Suppressor macrophage treated with lipopolysaccharide for 4 hours (primary cell): Measurements from ENCODE around the gene ZNF219.

Source experiments
- DNase-seq: peaks from one replicate; pipeline ENCODE4 v3.0.0-alpha.2; 2020

ZNF219 gene

DNA sequence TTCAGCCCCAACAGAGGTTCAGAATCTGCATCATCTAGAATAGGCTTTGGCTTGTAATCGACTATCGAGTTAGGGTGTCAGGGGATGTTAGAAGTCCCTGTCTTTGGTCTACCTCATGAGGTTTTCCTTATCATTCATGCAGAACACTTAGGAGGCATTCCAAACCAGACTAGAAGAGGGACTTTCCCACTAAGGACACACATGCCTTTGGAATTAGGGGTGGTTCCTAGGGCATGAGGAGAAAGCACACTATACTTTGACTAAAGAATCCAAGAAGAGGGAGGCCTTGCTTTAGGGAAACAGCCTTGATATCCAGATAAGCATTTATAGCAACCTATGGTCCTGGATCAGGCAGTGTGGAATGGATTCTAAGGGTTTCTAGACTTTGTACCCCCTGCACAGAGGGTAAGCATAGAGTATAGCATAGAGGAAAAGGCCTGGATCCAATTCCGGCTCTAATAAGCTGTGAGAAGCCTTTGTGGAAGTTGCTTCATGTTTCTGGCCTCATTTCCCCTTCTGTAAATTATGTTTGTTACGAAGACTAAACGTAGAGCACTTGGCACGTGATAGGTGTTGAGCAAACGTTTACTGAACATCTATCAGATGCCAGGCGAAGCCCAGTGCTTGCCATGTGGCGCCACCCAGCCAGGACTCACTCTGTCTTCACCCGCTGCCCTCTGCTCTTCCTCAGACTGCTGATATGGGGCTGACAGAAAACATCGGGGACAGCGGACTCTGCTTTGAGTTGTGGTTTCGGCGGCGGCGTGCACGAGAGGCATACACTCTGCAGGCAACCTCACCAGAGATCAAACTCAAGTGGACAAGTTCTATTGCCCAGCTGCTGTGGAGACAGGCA is 13.2 kb downstream of the ZNF219 start:
- DNase-seq: peak; percentile 70

DNA sequence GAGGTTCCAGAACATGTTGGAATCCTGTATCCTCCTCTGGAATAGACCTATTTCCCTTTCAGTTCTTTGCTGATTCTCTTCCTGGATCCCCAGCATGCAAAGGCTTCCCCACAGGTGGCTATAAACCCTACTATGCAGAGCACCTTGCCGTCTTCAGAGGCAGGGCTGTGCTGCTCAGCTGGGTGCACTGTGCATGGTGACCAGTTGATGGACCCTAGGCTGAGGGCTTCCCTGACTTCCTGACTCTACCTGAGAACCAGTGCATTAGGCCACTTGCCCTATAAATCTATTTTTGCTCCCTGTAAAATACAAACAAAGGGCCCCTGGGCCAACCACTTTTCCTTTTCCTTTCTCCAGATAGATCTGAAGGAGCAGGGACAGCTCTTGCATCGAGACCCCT is 14.1 kb downstream of the ZNF219 start:
- no peak for DNase-seq

DNA sequence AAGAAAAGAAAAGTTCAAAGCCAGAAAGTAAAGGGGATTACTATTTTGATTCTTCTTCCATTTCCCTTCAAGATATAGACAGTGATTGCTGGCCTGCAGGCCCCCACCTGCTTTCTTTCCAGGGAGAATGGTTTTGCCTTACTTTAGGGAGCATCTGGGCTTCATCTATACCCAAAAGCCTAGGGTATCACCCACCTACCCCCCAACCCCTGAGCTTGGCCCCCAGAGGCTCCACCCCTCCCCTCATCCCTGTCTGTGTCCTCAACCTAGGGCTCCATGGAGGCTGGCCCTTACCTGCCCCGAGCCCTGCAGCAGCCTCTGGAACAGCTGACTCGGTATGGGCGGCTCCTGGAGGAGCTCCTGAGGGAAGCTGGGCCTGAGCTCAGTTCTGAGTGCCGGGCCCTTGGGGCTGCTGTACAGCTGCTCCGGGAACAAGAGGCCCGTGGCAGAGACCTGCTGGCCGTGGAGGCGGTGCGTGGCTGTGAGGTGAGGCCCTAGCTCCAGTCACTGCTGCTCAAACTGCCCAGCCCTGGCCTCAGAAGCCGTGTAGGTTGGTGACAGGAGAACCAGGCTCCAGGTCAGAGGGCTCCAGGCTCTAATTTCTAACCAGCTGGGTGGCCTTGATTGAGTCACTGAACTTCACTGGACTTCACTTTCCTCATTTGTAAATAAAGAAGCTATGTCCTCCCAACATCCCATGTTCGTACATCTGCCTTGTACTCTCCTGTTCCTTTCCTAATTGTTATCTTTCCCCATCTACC is 14.7 kb downstream of the ZNF219 start:
- DNase-seq: no peak

DNA sequence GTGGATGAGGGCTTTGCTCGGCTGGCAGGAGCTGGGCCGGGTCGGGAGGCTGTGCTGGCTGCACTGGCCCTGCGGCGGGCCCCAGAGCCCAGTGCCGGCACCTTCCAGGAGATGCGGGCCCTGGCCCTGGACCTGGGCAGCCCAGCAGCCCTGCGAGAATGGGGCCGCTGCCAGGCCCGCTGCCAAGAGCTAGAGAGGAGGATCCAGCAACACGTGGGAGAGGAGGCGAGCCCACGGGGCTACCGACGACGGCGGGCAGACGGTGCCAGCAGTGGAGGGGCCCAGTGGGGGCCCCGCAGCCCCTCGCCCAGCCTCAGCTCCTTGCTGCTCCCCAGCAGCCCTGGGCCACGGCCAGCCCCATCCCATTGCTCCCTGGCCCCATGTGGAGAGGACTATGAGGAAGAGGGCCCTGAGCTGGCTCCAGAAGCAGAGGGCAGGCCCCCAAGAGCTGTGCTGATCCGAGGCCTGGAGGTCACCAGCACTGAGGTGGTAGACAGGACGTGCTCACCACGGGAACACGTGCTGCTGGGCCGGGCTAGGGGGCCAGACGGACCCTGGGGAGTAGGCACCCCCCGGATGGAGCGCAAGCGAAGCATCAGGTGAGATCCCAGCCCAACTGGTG is 16.8 kb downstream of the ZNF219 start:
- no peak for DNase-seq

DNA sequence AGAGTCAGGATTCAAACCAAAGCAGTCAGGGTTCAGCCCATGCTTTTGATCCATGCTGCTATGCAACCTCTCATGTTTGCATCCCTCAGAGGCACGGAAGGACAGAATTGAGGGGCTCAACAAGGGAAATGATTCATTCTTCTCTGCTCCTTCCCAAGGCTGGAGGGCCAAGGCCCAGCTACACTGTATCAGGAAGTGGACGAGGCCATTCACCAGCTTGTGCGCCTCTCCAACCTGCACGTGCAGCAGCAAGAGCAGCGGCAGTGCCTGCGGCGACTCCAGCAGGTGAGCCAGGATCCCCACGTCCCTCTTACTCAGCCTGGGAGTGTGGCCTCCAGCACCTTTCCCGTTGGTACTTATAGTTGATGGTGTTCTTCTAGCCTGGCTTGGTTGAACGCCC is 19.7 kb downstream of the ZNF219 start:
- no peak for DNase-seq

DNA sequence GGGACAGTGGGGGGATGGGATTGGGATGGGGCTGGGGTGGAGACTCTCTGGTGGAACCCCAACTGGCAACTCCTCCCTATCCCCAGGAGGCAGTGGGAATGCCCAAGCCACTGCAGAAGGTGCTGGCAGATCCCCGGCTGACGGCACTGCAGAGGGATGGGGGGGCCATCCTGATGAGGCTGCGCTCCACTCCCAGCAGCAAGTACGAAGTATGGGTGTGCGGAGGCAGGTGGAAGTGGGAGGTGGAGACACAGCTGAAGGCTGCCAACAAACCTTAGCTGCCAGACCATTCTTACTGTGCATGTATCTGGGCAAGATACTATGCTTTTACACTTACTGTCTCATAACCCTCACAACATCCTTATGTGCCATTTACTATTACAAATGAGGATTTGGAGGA is 20.2 kb downstream of the ZNF219 start:
- no peak for DNase-seq

DNA sequence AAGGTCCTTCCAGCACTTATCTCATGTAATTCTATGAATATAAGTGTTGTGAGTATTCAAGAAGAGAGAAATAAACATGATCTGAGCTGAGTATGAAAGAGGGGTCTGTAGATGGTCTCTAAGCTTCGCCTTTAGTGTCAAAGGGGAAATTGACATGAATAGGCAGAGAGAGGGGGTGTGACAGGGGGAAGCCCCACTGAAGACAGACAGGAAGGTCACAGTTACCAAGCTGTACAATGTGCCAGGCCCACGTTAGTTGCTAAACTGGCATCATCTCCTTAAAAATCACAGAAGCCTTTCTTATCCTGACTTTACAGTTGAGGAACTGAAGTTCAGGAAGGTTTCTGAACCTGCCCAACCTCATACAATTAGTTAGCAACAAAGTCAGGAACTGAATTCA is 20.8 kb downstream of the ZNF219 start:
- no peak for DNase-seq

DNA sequence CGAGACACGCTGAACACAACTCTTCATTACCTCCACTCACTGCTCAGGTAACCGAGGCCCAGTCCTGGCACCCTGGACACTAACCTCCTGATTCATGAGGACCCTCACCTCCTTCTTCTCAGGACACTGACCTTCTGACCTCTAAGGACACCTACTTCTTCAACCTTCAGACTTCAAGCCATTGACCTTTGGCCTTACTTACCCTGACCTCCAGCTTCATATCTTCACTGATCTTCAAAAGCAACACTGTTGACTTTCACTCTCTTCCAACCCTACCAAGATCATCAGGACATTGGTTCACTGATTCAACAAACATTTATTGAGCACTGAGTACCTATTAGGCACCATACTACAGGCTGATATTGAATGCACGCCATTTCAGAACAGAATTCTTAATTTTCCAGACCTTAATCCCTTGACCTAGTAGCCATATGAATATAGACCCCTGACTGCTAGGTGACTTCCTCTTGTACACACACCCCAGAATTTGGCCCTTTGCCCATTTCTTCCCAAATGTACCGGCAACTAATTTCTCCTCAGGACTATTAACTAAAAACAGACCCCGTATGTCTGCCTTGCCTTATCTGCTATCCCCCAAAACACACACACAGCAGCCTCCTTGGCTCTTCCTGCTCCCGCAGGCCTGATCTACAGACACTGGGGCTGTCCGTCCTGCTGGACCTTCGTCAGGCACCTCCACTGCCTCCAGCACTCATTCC is 22.6 kb downstream of the ZNF219 start:
- DNase-seq: no peak

DNA sequence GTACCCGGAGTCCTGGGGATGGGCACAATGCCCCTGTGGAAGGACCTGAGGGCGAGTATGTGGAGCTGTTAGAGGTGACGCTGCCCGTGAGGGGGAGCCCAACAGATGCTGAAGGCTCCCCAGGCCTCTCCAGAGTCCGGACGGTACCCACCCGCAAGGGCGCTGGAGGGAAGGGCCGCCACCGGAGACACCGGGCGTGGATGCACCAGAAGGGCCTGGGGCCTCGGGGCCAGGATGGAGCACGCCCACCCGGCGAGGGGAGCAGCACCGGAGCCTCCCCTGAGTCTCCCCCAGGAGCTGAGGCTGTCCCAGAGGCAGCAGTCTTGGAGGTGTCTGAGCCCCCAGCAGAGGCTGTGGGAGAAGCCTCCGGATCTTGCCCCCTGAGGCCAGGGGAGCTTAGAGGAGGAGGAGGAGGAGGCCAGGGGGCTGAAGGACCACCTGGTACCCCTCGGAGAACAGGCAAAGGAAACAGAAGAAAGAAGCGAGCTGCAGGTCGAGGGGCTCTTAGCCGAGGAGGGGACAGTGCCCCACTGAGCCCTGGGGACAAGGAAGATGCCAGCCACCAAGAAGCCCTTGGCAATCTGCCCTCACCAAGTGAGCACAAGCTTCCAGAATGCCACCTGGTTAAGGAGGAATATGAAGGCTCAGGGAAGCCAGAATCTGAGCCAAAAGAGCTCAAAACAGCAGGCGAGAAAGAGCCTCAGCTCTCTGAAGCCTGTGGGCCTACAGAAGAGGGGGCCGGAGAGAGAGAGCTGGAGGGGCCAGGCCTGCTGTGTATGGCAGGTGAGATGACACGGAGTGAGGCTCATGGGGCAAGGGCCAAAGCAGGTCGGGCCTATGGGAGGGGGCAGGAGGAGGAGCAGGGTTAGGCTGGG is 23.8 kb downstream of the ZNF219 start:
- no peak for DNase-seq

DNA sequence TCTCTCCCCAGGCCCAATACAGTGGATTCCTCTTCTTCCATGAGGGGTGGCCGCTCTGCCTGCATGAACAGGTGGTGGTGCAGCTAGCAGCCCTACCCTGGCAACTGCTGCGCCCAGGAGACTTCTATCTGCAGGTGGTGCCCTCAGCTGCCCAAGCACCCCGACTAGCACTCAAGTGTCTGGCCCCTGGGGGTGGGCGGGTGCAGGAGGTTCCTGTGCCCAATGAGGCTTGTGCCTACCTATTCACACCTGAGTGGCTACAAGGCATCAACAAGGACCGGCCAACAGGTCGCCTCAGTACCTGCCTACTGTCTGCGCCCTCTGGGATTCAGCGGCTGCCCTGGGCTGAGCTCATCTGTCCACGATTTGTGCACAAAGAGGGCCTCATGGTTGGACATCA is 24.5 kb downstream of the ZNF219 start:
- no peak for DNase-seq

DNA sequence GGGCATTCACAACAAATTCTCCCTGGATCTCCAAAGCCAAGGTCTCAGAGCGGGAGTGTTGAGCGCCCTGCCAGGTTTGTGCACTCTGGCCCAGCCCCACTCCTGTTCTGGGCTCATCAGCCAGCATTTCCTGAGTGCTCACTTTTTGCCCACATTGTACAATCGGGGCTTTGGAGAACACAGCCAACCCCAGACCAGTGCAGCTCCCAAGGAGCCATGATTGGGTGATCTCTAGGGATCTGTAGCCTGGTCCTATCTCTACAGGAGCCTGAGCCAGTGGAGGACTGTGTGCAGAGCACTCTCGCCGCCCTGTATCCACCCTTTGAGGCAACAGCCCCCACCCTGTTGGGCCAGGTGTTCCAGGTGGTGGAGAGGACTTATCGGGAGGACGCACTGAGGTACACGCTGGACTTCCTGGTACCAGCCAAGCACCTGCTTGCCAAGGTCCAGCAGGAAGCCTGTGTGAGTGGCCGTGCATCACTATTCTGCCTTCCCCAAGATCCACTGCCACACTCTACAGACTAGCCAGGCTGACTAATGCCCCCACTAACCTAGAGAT is 25.6 kb downstream of the ZNF219 start:
- DNase-seq: no peak

DNA sequence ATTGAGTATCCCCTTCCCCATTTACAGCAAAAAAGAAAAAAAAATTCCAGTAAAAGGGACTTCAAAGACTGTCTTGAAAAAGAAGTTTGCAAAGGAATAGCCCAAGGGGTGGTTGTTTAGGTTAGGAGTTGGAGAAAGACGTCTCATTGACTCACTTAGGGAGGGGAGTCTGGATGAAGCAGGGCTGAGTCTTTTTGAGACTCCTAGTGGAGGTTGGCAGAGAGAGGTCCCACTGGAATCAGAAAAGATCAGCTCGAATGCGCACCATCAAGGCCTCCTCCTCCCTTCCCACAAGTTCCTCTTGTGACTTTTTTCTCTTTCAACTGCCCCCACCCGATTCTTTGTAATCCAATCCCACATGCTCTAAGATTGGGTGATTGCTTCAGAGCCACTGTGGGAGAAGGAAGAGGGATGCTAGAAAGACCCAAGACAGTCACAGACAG is 26.4 kb downstream of the ZNF219 start:
- peak; percentile 84 for DNase-seq

DNA sequence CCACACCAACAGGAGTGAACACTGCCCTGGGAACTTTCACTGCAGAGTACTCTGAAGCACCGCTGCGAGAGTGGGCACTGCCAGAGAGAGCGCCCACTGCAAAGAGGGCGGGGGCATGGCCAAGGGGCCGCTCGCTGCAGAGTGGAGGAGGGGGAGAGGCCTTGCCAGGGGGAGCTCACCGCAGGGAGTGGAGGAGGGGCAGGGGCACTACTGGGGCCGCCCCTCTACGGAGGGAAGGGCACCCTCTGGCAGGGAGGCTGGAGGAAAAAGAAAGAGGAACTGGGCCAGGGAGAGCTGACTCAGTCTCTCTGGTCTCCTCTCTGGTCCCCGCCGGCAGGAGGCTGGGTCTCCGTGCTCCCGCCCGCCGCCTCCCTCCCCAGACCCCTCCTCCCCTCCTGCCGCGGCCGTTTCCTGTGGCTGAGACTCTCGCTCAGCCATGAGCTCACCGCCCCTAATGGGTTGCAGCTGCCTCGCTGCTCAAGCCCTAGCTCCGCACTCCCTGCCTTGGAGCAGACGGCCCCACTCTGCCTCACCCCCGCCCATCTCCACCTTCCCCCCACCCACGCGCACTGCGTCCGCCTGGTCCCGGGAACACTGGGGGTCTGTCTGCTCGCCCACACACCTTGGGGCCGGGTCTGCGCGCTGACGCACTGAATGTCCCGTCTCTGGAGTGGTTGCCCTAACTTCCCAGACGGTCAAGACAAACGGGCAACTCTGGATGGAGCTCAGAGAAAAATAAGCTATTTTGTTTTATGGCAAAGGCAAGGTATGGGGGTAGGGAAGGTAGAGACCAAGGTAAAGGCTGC is 27.0 kb downstream of the ZNF219 start:
- peak; percentile 93 for DNase-seq

DNA sequence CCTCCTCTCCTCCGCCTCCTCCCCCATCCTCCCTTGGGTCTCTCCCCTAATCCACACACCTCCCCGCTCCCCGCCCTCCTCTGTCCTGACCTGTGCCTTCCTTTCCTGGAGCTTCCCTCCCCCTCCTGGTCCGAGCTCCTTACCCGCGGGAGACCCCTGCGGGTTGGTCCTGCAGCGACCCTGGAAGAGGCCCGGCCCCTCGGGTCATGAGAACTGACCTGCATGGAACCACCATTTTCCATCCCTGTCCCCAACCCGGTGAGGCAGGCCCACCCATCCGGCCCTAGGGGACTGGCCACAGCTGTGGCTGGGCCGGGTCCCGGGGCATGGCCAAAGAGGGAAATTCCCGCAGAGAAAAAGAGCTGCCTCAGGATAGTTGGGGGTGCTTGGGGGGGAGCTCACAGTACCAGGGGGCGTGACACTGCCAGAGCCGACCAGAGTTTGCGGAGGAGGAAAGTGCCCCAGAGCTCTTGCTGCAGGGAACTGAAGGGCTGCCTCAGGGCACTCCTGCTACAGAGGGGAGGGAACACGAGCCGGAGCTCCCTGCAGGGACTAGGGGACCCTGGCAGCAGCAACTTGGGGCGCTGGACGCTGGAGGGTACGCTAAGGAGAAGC is 27.7 kb downstream of the ZNF219 start:
- peak; percentile 34 for DNase-seq

DNA sequence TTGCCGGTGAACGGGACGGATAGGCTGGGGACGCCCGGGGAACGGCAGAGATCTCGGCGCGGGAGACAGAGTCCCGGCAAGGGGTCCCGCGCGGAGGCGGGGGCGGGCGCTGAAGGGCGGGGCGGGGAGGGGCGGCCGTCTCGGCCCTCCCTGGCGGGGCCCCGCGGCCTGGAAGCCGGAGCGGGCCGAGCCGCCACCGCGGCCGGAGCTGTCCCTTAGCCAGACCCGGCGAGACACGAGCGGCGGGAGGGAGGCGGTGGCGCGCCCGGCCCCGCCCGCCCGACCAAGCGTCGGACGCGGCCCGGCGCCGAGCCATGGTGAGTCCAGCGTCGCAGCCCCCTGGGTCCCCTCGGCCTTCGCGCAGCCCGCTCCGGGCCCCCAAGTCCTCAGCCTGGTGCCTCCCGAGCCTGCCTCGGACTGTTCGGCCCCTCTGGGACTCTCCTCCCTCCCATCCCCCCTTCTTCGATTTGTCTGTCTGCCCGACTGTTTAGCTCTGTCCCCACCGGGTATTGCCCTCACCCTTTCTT is 28.3 kb downstream of the ZNF219 start, which contains the start of gene ARHGEF40:
TSS of gene ARHGEF40 (plus strand) at position 222 of the 527 bp plus-strand sequence. CDS start at position 315, 93 bp downstream.
- peak; percentile 61 for DNase-seq

DNA sequence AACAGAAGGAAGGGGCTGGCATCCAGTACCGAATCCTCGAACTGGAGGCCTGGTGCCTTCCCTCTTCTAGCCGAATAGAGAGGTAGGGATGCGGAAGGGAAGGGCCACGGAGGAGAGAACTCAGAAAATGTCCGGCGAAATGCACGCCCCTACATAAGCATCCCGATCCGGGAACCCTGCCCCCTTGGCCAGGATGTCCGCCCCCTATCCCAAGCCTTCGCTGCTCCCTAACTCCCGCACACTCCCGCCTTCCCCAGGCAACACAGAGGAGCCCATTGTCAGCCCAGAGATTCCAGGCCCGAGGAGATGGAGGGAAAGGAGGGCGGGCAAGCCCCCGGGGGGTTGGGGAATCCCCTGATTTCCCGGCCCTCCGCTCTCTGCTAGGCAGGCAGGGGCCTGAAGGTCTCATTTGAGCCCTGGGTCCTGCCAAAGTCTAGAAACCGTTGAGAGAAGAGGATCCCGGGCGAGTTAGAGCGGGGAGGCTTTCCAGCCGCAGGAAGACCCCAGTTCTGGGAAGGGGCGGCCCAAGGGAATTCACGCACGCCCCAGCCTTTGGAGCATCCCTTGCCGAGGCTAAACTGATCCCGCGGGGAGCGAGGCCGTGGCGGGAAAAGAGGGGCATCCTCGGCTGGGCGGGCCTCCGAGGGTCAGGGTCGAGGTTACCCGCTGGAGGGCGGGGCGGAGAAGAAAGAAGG is 28.9 kb downstream of the ZNF219 start:
- no peak for DNase-seq

DNA sequence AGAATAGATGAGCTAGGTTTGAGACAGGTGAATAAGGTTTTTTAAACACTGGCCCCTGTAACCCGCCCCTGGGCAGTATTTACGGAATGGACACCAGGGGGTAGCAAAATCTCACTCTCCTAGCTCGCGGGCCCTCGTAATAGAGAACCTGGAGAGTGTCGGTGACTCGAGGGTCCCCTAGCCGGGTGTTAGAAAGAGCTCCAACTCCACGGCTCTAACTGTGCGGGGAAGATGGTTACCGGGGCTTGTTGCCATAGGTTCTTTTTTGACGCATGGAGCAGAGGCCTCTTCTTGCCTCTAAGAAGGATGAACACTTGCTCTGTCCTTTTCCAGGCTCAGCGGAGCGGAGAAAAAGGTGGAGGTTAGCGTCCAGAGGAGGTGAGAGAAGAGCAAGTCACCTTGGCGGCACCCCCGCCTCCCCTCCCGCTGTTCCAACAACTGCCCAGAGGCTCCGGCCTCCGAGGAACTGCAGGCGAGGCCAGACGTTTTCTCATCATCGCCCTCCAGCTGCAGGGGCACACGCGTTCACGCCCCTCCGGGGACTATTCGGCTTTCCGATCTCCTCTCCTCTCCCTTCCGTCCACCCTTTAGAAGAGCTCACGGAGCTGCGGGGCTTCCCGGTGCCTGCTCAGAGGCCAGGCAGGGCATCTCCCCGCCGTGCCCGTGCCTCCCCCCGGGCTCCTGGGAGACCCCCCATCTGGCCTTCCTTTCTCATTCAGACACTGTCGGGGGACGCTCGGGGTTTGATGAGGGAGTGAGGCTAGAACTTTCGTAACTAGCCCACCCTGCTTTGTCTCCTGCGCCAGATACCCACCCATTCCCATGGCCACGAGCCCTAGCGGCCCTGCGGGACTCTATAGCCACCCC is 29.7 kb downstream of the ZNF219 start:
- peak; percentile 77 for DNase-seq

DNA sequence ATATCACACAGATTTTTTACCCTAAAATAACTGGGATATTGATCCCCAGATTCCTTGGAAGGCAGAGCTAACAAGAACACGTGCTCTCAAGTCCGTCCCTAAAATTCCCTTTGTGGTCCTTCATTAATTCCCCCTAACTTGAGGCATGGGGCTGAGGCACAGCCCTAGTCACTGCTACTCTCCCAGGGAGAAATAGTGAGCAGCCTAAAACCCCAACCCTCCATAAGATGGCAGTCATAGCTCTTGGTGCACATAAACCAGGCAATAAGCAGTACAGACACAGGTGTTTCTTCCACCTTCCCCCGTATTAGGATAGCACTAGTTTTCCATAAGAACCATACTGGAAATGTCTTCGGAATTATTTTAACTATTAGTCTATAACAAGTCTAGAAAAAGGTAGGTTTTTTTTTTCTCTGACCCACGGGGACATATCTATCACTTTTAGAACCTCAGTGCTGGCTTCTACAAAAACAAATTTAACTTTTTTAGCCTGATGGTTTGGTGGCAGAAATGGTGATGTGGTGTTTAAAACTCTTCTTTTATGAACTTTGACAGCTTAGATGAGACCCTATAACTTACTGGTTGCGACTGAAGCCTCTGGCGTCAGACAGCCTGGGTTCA is 31.5 kb downstream of the ZNF219 start:
- DNase-seq: no peak
